ENCODE data around the gene AKNA. TPM values are rescaled to one million over a fixed set of nuclear protein-coding genes. Genes with fewer than 3 reads are reported as not detected.
"Not testable (repeated sequence)": the region's sequence is repeated elsewhere in the genome, so short reads cannot be mapped to it uniquely, and the experiment has no call there.

The AKNA gene
- total RNA-seq, 4 donors from 2014 or later, result 34.8 to 63.2 (median 48.6) TPM

- TF ChIP-seq, protein P1, sequence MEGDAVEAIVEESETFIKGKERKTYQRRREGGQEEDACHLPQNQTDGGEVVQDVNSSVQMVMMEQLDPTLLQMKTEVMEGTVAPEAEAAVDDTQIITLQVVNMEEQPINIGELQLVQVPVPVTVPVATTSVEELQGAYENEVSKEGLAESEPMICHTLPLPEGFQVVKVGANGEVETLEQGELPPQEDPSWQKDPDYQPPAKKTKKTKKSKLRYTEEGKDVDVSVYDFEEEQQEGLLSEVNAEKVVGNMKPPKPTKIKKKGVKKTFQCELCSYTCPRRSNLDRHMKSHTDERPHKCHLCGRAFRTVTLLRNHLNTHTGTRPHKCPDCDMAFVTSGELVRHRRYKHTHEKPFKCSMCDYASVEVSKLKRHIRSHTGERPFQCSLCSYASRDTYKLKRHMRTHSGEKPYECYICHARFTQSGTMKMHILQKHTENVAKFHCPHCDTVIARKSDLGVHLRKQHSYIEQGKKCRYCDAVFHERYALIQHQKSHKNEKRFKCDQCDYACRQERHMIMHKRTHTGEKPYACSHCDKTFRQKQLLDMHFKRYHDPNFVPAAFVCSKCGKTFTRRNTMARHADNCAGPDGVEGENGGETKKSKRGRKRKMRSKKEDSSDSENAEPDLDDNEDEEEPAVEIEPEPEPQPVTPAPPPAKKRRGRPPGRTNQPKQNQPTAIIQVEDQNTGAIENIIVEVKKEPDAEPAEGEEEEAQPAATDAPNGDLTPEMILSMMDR (IDR thresholded peaks at IDR 0.05), result no peak
- no peak for TF ChIP-seq EP300 (IDR thresholded peaks at IDR 0.05; ENCODE audit: low read depth)
- TF ChIP-seq POLR2A (IDR thresholded peaks at IDR 0.05), result no peak
- no peak for TF ChIP-seq POLR2AphosphoS5 (IDR thresholded peaks at IDR 0.05)
- Histone ChIP-seq H3K27ac (no peak overlapping the region), H3K9me3 (no peaks in the 10 kb centered on the region), H3K27me3 (no peaks in the 10 kb centered on the region), H3K36me3 (no peaks in the 10 kb centered on the region), H3K4me1 (no peaks in the 10 kb centered on the region), H3K4me3 (no peak overlapping the region)
- 93% methylated on average over 8 of the region's 8 CpGs; no CpG with 5 or more reads in 1 of the 2 donors for WGBS, 2 donors (ENCODE audit: low coverage in 1 of 2)
- no peak for DNase-seq
- in situ Hi-C loops (cut with MboI; ENCODE audit: low pct_ligation_motif_present in 1 of 4, low pct_unique_long_range_greater_than_20kb in 1 of 4, low sequenced_read_pairs in 3 of 4), result no loop called here
- intact Hi-C loops (cut with DNase I; ENCODE audit: low total_unique reads), result no loop called here
These were observed 60.0 kb downstream of the AKNA start for GRCh38 chr9:114327749-114328148.

DNA sequence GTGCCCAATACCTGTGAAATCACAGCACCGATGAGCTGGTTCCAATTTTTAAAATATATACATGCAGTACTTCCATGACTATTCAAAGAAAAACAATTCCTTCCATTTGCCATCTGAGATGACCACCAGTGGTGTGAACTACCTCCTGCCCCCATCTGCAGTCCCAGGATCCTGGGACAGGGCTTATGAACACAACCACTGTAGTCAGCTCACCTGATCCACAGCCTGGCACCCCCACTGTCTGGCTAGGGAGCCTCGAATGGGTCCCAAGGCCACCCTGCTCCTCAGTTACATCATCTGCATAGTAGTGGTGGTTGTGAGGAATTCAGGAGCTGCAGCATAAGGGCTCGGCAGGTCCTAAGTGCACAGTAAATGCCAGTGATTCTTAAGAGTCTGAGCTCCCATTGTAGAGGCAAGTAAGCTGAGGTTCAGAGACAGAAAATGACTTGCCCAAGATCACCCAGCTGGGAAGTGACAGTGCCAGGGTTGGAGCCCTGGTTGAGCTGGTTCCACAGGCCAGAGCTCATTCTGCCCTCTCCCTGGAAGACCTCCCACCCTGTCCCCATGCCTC lies 62.0 kb downstream of the AKNA start:
- H3K4me3 ChIP-seq; H3K27ac ChIP-seq; H3K27me3 ChIP-seq; in situ Hi-C loops (cut with MboI; ENCODE audit: low pct_ligation_motif_present in 1 of 4, low pct_unique_long_range_greater_than_20kb in 1 of 4, low sequenced_read_pairs in 3 of 4); H3K4me1 ChIP-seq; H3K36me3 ChIP-seq; H3K9me3 ChIP-seq; DNase-seq; intact Hi-C loops (cut with DNase I; ENCODE audit: low total_unique reads): not testable (repeated sequence)
- 90% methylated on average over 3 of the region's 3 CpGs; no CpG with 5 or more reads in 1 of the 2 donors for WGBS, 2 donors (ENCODE audit: low coverage in 1 of 2)

DNA sequence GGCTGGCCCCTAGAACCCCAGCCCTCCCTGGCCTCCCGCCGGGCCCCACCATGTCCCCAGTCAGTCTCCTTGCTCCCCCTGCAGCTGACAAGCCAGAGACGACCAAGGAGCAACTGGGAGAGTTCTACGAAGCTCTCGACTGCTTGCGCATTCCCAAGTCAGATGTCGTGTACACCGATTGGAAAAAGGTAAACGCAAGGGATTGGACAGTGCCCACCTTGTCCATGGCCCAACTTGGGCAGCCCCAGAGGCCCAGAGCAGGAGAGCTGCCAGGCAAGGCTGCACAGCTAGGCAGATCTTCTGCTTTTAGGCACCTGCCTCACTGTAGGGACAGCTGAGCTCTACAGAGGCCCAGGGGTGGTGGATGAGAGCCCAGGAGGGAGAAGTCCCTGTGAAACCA lies 62.8 kb downstream of the AKNA start:
- H3K9me3 ChIP-seq; H3K36me3 ChIP-seq; in situ Hi-C loops (cut with MboI; ENCODE audit: low pct_ligation_motif_present in 1 of 4, low pct_unique_long_range_greater_than_20kb in 1 of 4, low sequenced_read_pairs in 3 of 4); H3K4me1 ChIP-seq; intact Hi-C loops (cut with DNase I; ENCODE audit: low total_unique reads); H3K27me3 ChIP-seq; DNase-seq; H3K4me3 ChIP-seq; H3K27ac ChIP-seq: not testable (repeated sequence)
- WGBS, 2 donors (ENCODE audit: low coverage in 1 of 2), result 83% methylated on average over 9 of the region's 9 CpGs; no CpG with 5 or more reads in 1 of the 2 donors

- in situ Hi-C loops (cut with MboI; ENCODE audit: low pct_ligation_motif_present in 1 of 4, low pct_unique_long_range_greater_than_20kb in 1 of 4, low sequenced_read_pairs in 3 of 4), result no loop called here
- Histone ChIP-seq H3K27ac (no peak overlapping the region), H3K4me1 (no peaks in the 10 kb centered on the region), H3K4me3 (no peak overlapping the region), H3K9me3 (no peaks in the 10 kb centered on the region), H3K27me3 (no peaks in the 10 kb centered on the region), H3K36me3 (no peaks in the 10 kb centered on the region)
- no peak for DNase-seq
- TF ChIP-seq, protein P1 (IDR thresholded peaks at IDR 0.05), result no peak
- TF ChIP-seq POLR2A (IDR thresholded peaks at IDR 0.05), result no peak
- TF ChIP-seq EP300 (IDR thresholded peaks at IDR 0.05; ENCODE audit: low read depth), result no peak
- TF ChIP-seq POLR2AphosphoS5 (IDR thresholded peaks at IDR 0.05), result no peak
- WGBS, 2 donors (ENCODE audit: low coverage in 1 of 2), result 93% methylated on average over 7 of the region's 8 CpGs; no CpG with 5 or more reads in 1 of the 2 donors
- intact Hi-C loops (cut with DNase I; ENCODE audit: low total_unique reads), result no loop called here
These were observed 63.3 kb downstream of the AKNA start for GRCh38 chr9:114324492-114324891.

DNA sequence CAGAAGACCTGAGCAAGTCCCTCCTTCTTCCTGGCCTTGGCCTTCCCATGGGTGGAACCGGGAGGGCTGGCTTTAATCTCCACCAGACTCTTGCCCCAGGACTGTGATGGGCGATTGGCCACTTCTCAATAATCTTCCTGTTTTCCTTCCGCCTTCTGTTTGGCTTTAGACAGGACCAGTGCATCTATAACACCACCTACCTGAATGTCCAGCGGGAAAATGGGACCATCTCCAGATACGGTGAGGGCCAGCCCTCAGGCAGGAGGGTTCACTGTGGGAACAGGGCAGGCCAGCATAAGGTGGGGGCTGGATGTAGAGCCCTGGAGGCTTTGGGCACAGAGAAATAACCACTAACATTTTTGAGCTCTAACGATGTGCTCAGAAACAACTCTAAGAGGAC lies 63.9 kb downstream of the AKNA start:
- H3K4me3 ChIP-seq; intact Hi-C loops (cut with DNase I; ENCODE audit: low total_unique reads); H3K27ac ChIP-seq; H3K4me1 ChIP-seq; H3K27me3 ChIP-seq; in situ Hi-C loops (cut with MboI; ENCODE audit: low pct_ligation_motif_present in 1 of 4, low pct_unique_long_range_greater_than_20kb in 1 of 4, low sequenced_read_pairs in 3 of 4); H3K36me3 ChIP-seq; DNase-seq; H3K9me3 ChIP-seq: not testable (repeated sequence)
- 66 to 74% methylated on average over 4 to 6 of the region's 6 CpGs for WGBS, 2 donors (ENCODE audit: low coverage in 1 of 2)

GRCh38 chr9:114322831-114323531 lies 64.8 kb downstream of the AKNA start, which contains the start of gene ORM1:
Gene ORM1 (plus strand): TSS chr9:114323098. CDS start chr9:114323134, 36 bp downstream.
- 82% methylated on average over 5 of the region's 15 CpGs; no CpG with 5 or more reads in 1 of the 2 donors for WGBS, 2 donors (ENCODE audit: low coverage in 1 of 2)
- H3K27ac ChIP-seq; H3K9me3 ChIP-seq; DNase-seq; H3K27me3 ChIP-seq; H3K36me3 ChIP-seq; H3K4me1 ChIP-seq; intact Hi-C loops (cut with DNase I; ENCODE audit: low total_unique reads); H3K4me3 ChIP-seq; in situ Hi-C loops (cut with MboI; ENCODE audit: low pct_ligation_motif_present in 1 of 4, low pct_unique_long_range_greater_than_20kb in 1 of 4, low sequenced_read_pairs in 3 of 4): not testable (repeated sequence)

GRCh38 chr9:114322160-114322818 lies 65.5 kb downstream of the AKNA start:
- DNase-seq; in situ Hi-C loops (cut with MboI; ENCODE audit: low pct_ligation_motif_present in 1 of 4, low pct_unique_long_range_greater_than_20kb in 1 of 4, low sequenced_read_pairs in 3 of 4): not testable (repeated sequence)

More at GRCh38 chr9:114322160-114322818, 65.5 kb downstream of the AKNA start:
- H3K4me3 ChIP-seq; H3K9me3 ChIP-seq; H3K4me1 ChIP-seq; H3K27ac ChIP-seq; H3K36me3 ChIP-seq; intact Hi-C loops (cut with DNase I; ENCODE audit: low total_unique reads); H3K27me3 ChIP-seq: not testable (repeated sequence)
- 68 to 79% methylated on average over 7 to 11 of the region's 12 CpGs for WGBS, 2 donors (ENCODE audit: low coverage in 1 of 2)
